Measurements from ENCODE around the gene CACNG7. TPM values are rescaled to one million over a fixed set of nuclear protein-coding genes. Genes with fewer than 3 reads are reported as not detected.

Gene CACNG7
- polyA plus RNA-seq, 1 donor from 2014 or later, result 27.8 TPM

GRCh38 chr19:53988981-53989380, 79.9 kb downstream of the CACNG7 start:
- Histone ChIP-seq H3F3A (ENCODE audit: insufficient read depth, low read length, poor library complexity, severe bottlenecking) (no peaks in the 10 kb centered on the region), H3K4me3 (ENCODE audit: low read length) (no peak overlapping the region), H3K27me3 (ENCODE audit: insufficient read depth, low read depth, low read length) (no peaks in the 10 kb centered on the region), H3K9me2 (ENCODE audit: insufficient read depth, low read length) (no peaks in the 10 kb centered on the region), H4K20me1 (ENCODE audit: insufficient read depth) (no peaks in the 10 kb centered on the region), H3K9me3 (ENCODE audit: low read length) (no peaks in the 10 kb centered on the region), H3K9ac (ENCODE audit: low read length) (no peak overlapping the region), H3K27ac (ENCODE audit: low read length) (no peak overlapping the region), H2AFZ (ENCODE audit: low read depth, low read length) (no peak overlapping the region), H3K36me3 (ENCODE audit: insufficient read depth, low read length) (no peaks in the 10 kb centered on the region), H3K79me2 (replicated peaks; ENCODE audit: insufficient read depth, low read length) (no peaks in the 10 kb centered on the region), H3K4me2 (ENCODE audit: low read length) (no peak overlapping the region)
- TF ChIP-seq TAF1 (IDR thresholded peaks at IDR 0.05; ENCODE audit: low read depth) (no peak), RAD21 (conservative IDR thresholded peaks at IDR 0.05) (no peak), SMC3 (conservative IDR thresholded peaks at IDR 0.05; ENCODE audit: poor library complexity) (no peak), CTCF (IDR thresholded peaks at IDR 0.05; ENCODE audit: poor library complexity, severe bottlenecking) (no peak), POLR2AphosphoS5 (IDR thresholded peaks at IDR 0.05) (no peak), MXI1 (conservative IDR thresholded peaks at IDR 0.05; ENCODE audit: poor library complexity, severe bottlenecking) (no peak), EZH2 (IDR thresholded peaks at IDR 0.05; ENCODE audit: borderline replicate concordance, insufficient read depth, low read length, poor library complexity, severe bottlenecking) (no peak), EP300 (conservative IDR thresholded peaks at IDR 0.05; ENCODE audit: poor library complexity, severe bottlenecking) (no peak), REST (IDR thresholded peaks at IDR 0.05; ENCODE audit: borderline replicate concordance) (no peak)

- no peak overlapping the region for H3K27ac ChIP-seq (ENCODE audit: low read length)
- H3K79me2 ChIP-seq (replicated peaks; ENCODE audit: insufficient read depth, low read length), result no peaks in the 10 kb centered on the region
- H3K4me3 ChIP-seq (ENCODE audit: low read length), result no peak overlapping the region
- no peaks in the 10 kb centered on the region for H3K9me3 ChIP-seq (ENCODE audit: low read length)
- no peak overlapping the region for H2AFZ ChIP-seq (ENCODE audit: low read depth, low read length)
- no peaks in the 10 kb centered on the region for H3K27me3 ChIP-seq (ENCODE audit: insufficient read depth, low read depth, low read length)
- no peaks in the 10 kb centered on the region for H3F3A ChIP-seq (ENCODE audit: insufficient read depth, low read length, poor library complexity, severe bottlenecking)
- H3K4me2 ChIP-seq (ENCODE audit: low read length), result no peak overlapping the region
- no peaks in the 10 kb centered on the region for H3K36me3 ChIP-seq (ENCODE audit: insufficient read depth, low read length)
- H3K9me2 ChIP-seq (ENCODE audit: insufficient read depth, low read length), result no peaks in the 10 kb centered on the region
- TF ChIP-seq TAF1 (IDR thresholded peaks at IDR 0.05; ENCODE audit: low read depth) (no peak), MXI1 (conservative IDR thresholded peaks at IDR 0.05; ENCODE audit: poor library complexity, severe bottlenecking) (no peak), POLR2AphosphoS5 (IDR thresholded peaks at IDR 0.05) (no peak), RAD21 (conservative IDR thresholded peaks at IDR 0.05) (no peak), CTCF (IDR thresholded peaks at IDR 0.05; ENCODE audit: poor library complexity, severe bottlenecking) (no peak), EP300 (conservative IDR thresholded peaks at IDR 0.05; ENCODE audit: poor library complexity, severe bottlenecking) (no peak), REST (IDR thresholded peaks at IDR 0.05; ENCODE audit: borderline replicate concordance) (no peak), EZH2 (IDR thresholded peaks at IDR 0.05; ENCODE audit: borderline replicate concordance, insufficient read depth, low read length, poor library complexity, severe bottlenecking) (no peak), SMC3 (conservative IDR thresholded peaks at IDR 0.05; ENCODE audit: poor library complexity) (no peak)
- no peak overlapping the region for H3K9ac ChIP-seq (ENCODE audit: low read length)
- no peaks in the 10 kb centered on the region for H4K20me1 ChIP-seq (ENCODE audit: insufficient read depth)
Observed at GRCh38 chr19:53989600-53990533, 80.8 kb downstream of the CACNG7 start.
